Liver (tissue), 9 donors: ENCODE measurements around the gene VPREB1. TPM values are rescaled to one million over a fixed set of nuclear protein-coding genes. Genes with fewer than 3 reads are reported as not detected.

ENCODE experiments used
- DNase-seq: peaks from one replicate; pipeline ENCODE4 v3.0.0-alpha.2; 2017; ENCODE audit warnings: low spot score
- H3K27ac ChIP-seq, 2 donors: one replicate each; pipeline ENCODE4 v1.7.0; 2013; ENCODE audit warnings: inconsistent platforms in 2 of 2, low read length in 2 of 2, control low read depth in 1 of 2, low read depth in 1 of 2, mild to moderate bottlenecking in 1 of 2
- H3K27me3 ChIP-seq, 4 donors: one replicate each; pipeline versions ENCODE4 v1.6.1 to v1.7.0; 2013; ENCODE audit warnings: low read length in 3 of 4, inconsistent platforms in 1 of 4, mild to moderate bottlenecking in 1 of 4, moderate library complexity in 1 of 4; ENCODE audit not compliant: control insufficient read depth in 4 of 4, insufficient read depth in 4 of 4
- H3K36me3 ChIP-seq, 4 donors: one replicate each; pipeline versions ENCODE4 v1.6.1 to v1.7.0; 2013; ENCODE audit warnings: low read length in 3 of 4, mild to moderate bottlenecking in 3 of 4, low read depth in 1 of 4, moderate library complexity in 1 of 4; ENCODE audit not compliant: control insufficient read depth in 4 of 4, insufficient read depth in 3 of 4
- H3K4me1 ChIP-seq, 4 donors: one replicate each; pipeline versions ENCODE4 v1.6.1 to v1.7.0; 2013; ENCODE audit warnings: low read length in 3 of 4, mild to moderate bottlenecking in 3 of 4, moderate library complexity in 1 of 4; ENCODE audit not compliant: control insufficient read depth in 4 of 4, insufficient read depth in 4 of 4
- H3K4me3 ChIP-seq, 3 donors: one replicate each; pipeline versions ENCODE4 v1.6.1 to v1.7.0; 2013; ENCODE audit warnings: low read length in 3 of 3, control low read depth in 1 of 3, low read depth in 1 of 3, mild to moderate bottlenecking in 1 of 3
- H3K9ac ChIP-seq, 2 donors: one replicate each; pipeline ENCODE4 v1.7.0; 2013; ENCODE audit warnings: low read length in 2 of 2, mild to moderate bottlenecking in 2 of 2, moderate library complexity in 2 of 2, control low read depth in 1 of 2, low read depth in 1 of 2
- H3K9me3 ChIP-seq, 4 donors: one replicate each; pipeline versions ENCODE4 v1.6.1 to v1.7.0; 2013; ENCODE audit warnings: low read length in 3 of 4; ENCODE audit not compliant: control insufficient read depth in 4 of 4
- ATF3 ChIP-seq: IDR thresholded peaks from 2 replicates; pipeline ENCODE4 v1.6.1; 2016; ENCODE audit warnings: antibody characterized with exemption
- CTCF ChIP-seq: fragments of 150-350 bp; IDR thresholded peaks from 2 replicates; pipeline ENCODE4 v1.5.1; 2017; ENCODE audit warnings: improper control_type of control experiment, low read depth, low read length; ENCODE audit not compliant: missing input control
- FOXA1 ChIP-seq: IDR thresholded peaks from 2 replicates; pipeline ENCODE4 v1.6.1; 2016; ENCODE audit warnings: antibody characterized with exemption
- FOXA2 ChIP-seq: IDR thresholded peaks from 2 replicates; pipeline ENCODE4 v1.6.1; 2016; ENCODE audit warnings: antibody characterized with exemption
- GABPA ChIP-seq, 2 donors: IDR thresholded peaks in 1 of 2; conservative IDR thresholded peaks in 1 of 2; 2 replicates each; pipeline ENCODE4 v1.6.1; 2016; ENCODE audit warnings: antibody characterized with exemption in 2 of 2, mild to moderate bottlenecking in 1 of 2, moderate library complexity in 1 of 2
- HNF4A ChIP-seq, 2 donors: conservative IDR thresholded peaks; 2 replicates each; pipeline ENCODE4 v1.6.1; 2016; ENCODE audit warnings: antibody characterized with exemption in 2 of 2, mild to moderate bottlenecking in 2 of 2
- HNF4G ChIP-seq: IDR thresholded peaks from 2 replicates; pipeline ENCODE4 v1.6.1; 2016; ENCODE audit warnings: antibody characterized with exemption
- JUND ChIP-seq, 2 donors: IDR thresholded peaks; 2 replicates each; pipeline ENCODE4 v1.6.1; 2016; ENCODE audit warnings: antibody characterized with exemption in 2 of 2
- NR2F2 ChIP-seq: IDR thresholded peaks from 2 replicates; pipeline ENCODE4 v1.6.1; 2016; ENCODE audit warnings: antibody characterized with exemption
- RAD21 ChIP-seq, 2 donors: IDR thresholded peaks; 2 replicates each; pipeline ENCODE4 v1.6.1; 2016; ENCODE audit warnings: antibody characterized with exemption in 2 of 2, mild to moderate bottlenecking in 2 of 2
- RXRA ChIP-seq, 2 donors: IDR thresholded peaks; 2 replicates each; pipeline ENCODE4 v1.6.1; 2017 to 2018; ENCODE audit warnings: antibody characterized with exemption in 2 of 2, mild to moderate bottlenecking in 1 of 2
- TAF1 ChIP-seq: conservative IDR thresholded peaks from 2 replicates; pipeline ENCODE4 v1.6.1; 2016; ENCODE audit warnings: antibody characterized with exemption, mild to moderate bottlenecking
- YY1 ChIP-seq: IDR thresholded peaks from 2 replicates; pipeline ENCODE4 v1.6.1; 2016; ENCODE audit warnings: antibody characterized with exemption, mild to moderate bottlenecking
- ZBTB33 ChIP-seq: IDR thresholded peaks from 2 replicates; pipeline ENCODE4 v1.6.1; 2016; ENCODE audit warnings: antibody characterized with exemption
- WGBS: extraction: QIAGEN DNeasy Blood & Tissue Kit; methylation state at CpG from one replicate; pipeline ENCODE4 v1.1.7; 2013; 5-methylcytosine and 5-hydroxymethylcytosine counted together
- polyA plus RNA-seq, 2 donors: library from polyadenylated mRNA; stranded (reverse) in 1 of 2; unstranded in 1 of 2; fragments of 200-250 nt in 1 of 2; fragments of >200 nt in 1 of 2; fragmentation: Nextera tagmentation in 1 of 2; extraction: Ambion mirVana in 1 of 2; gene quantifications; one replicate each; pipeline versions ENCODE4 v1.2.1 to v1.2.3, GENCODE V29; 2013 to 2015
- total RNA-seq, 2 donors: library from RNA; depleted of rRNA; stranded (reverse); fragments of >200 nt; gene quantifications; one replicate each; pipeline ENCODE4 v1.2.3, GENCODE V29; 2014
- TF ChIP-seq, protein P1 (sequence below): IDR thresholded peaks from 2 replicates; pipeline ENCODE4 v1.6.1; 2016; ENCODE audit warnings: antibody characterized with exemption, mild to moderate bottlenecking
- donor health status: healthy.
- donor health status: healthy.
- donor health status: healthy.
- donor health status: healthy.
- donor health status: healthy.

The VPREB1 gene
- total and polyA plus RNA-seq, 4 donors: 1.1 TPM; not detected in 3

- TF ChIP-seq NR2F2: no peak
- TF ChIP-seq JUND (IDR thresholded peaks at IDR 0.05): no peak
- no peak for TF ChIP-seq RXRA (IDR thresholded peaks at IDR 0.05)
- TF ChIP-seq ATF3: no peak
- no peak for TF ChIP-seq HNF4G
- no peak for TF ChIP-seq FOXA1
- no peak for TF ChIP-seq YY1
- no peak for TF ChIP-seq HNF4A (conservative IDR thresholded peaks at IDR 0.05)
- TF ChIP-seq, protein P1, sequence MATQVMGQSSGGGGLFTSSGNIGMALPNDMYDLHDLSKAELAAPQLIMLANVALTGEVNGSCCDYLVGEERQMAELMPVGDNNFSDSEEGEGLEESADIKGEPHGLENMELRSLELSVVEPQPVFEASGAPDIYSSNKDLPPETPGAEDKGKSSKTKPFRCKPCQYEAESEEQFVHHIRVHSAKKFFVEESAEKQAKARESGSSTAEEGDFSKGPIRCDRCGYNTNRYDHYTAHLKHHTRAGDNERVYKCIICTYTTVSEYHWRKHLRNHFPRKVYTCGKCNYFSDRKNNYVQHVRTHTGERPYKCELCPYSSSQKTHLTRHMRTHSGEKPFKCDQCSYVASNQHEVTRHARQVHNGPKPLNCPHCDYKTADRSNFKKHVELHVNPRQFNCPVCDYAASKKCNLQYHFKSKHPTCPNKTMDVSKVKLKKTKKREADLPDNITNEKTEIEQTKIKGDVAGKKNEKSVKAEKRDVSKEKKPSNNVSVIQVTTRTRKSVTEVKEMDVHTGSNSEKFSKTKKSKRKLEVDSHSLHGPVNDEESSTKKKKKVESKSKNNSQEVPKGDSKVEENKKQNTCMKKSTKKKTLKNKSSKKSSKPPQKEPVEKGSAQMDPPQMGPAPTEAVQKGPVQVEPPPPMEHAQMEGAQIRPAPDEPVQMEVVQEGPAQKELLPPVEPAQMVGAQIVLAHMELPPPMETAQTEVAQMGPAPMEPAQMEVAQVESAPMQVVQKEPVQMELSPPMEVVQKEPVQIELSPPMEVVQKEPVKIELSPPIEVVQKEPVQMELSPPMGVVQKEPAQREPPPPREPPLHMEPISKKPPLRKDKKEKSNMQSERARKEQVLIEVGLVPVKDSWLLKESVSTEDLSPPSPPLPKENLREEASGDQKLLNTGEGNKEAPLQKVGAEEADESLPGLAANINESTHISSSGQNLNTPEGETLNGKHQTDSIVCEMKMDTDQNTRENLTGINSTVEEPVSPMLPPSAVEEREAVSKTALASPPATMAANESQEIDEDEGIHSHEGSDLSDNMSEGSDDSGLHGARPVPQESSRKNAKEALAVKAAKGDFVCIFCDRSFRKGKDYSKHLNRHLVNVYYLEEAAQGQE: no peak
- no peak for TF ChIP-seq GABPA (IDR thresholded peaks at IDR 0.05 in 1 of 2, conservative IDR thresholded peaks at IDR 0.05 in 1 of 2)
- no peak for TF ChIP-seq FOXA2
- TF ChIP-seq TAF1: no peak
- no peak for TF ChIP-seq RAD21 (IDR thresholded peaks at IDR 0.05)
- TF ChIP-seq ZBTB33: no peak
- Histone ChIP-seq H3K4me3 (no peak overlapping the region), H3K27ac (no peak overlapping the region), H3K9ac (no peak overlapping the region), H3K4me1 (no peaks in the 10 kb centered on the region), H3K36me3 (no peaks in the 10 kb centered on the region), H3K27me3 (peaks cover 0 to 2% (median 0%) of the 10 kb centered on the region in 4 donors), H3K9me3 (no peaks in the 10 kb centered on the region)
- no peak for DNase-seq
- WGBS: 79% methylated on average over 6 of the region's 6 CpGs
These were observed 1.4 kb downstream of the VPREB1 start for GRCh38 chr22:22245935-22246525.

DNA sequence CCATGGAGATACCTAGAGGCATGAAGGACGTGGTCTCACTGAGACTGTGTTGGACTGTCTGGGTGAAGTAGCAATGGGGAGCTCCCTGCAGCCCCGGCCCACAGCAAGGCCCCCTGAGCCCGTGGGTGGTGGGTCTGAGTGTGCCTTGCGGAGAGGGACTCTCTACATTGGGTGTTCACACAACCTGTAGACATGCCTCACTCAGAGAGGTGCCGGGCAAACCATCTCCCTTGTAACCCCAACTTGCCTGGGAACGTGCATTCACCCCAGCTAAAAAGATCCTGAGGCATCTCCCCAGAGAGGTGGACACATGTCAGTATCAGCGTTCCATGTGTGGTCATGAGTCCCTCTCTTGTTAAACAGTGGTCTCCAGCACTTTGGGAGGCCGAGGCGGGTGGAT is 2.1 kb downstream of the VPREB1 start:
- no peaks in the 10 kb centered on the region for H3K4me1 ChIP-seq
- WGBS: 75% methylated on average over 9 of the region's 9 CpGs
- H3K36me3 ChIP-seq: no peaks in the 10 kb centered on the region
- H3K4me3 ChIP-seq: no peak overlapping the region
- H3K9me3 ChIP-seq: no peaks in the 10 kb centered on the region
- peaks cover 0 to 2% (median 0%) of the 10 kb centered on the region in 4 donors for H3K27me3 ChIP-seq
- no peak overlapping the region for H3K27ac ChIP-seq
- no peak overlapping the region for H3K9ac ChIP-seq
- no peak for DNase-seq
- TF ChIP-seq FOXA2 (no peak), GABPA (IDR thresholded peaks at IDR 0.05 in 1 of 2, conservative IDR thresholded peaks at IDR 0.05 in 1 of 2) (no peak), YY1 (no peak), ATF3 (no peak), CTCF (no peak), RAD21 (IDR thresholded peaks at IDR 0.05) (no peak), ZBTB33 (no peak)
